Mesothelial cell of epicardium (in vitro differentiated cells): ENCODE measurements around the gene TMEM218. TPM values are rescaled to one million over a fixed set of nuclear protein-coding genes. Genes with fewer than 3 reads are reported as not detected.
A peak's percentile ranks its signal among the peaks of the same experiment; 100 is the strongest.

Experiments used
- DNase-seq, 2 experiments: peaks; one replicate each; pipeline ENCODE4 v3.0.0; 2021; ENCODE audit warnings: low spot score in 2 of 2; ENCODE audit not compliant: unreplicated experiment in 2 of 2
- H3K27ac Mint-ChIP-seq: 2 replicates; pipeline ENCODE4 v1.8.0; 2021; ENCODE audit warnings: mixed read lengths
- H3K27me3 Mint-ChIP-seq: 2 replicates; pipeline ENCODE4 v1.8.0; 2021; ENCODE audit warnings: low read depth, mixed read lengths
- H3K36me3 Mint-ChIP-seq: 2 replicates; pipeline ENCODE4 v1.8.0; 2021; ENCODE audit warnings: mixed read lengths
- H3K4me1 Mint-ChIP-seq: 2 replicates; pipeline ENCODE4 v1.8.0; 2021; ENCODE audit warnings: mixed read lengths
- H3K4me3 Mint-ChIP-seq: 2 replicates; pipeline ENCODE4 v1.8.0; 2021; ENCODE audit warnings: mild to moderate bottlenecking, moderate library complexity, mixed read lengths
- H3K9me3 Mint-ChIP-seq: 2 replicates; pipeline ENCODE4 v1.8.0; 2021; ENCODE audit warnings: mixed read lengths
- CTCF ChIP-seq: fragments of 200-600 bp; sonication (generic); IDR thresholded peaks from one replicate; pipeline ENCODE4 v1.5.0; 2021; ENCODE audit warnings: antibody characterized with exemption; ENCODE audit not compliant: unreplicated experiment
- total RNA-seq: library from RNA; stranded (reverse); gene quantifications from 3 replicates; pipeline ENCODE4 v1.2.1, GENCODE V29; 2021

TMEM218 gene
- total RNA-seq, 1 donor from 2014 or later = 23.7 TPM

- H3K4me3 Mint-ChIP-seq = no peak overlapping the region
- DNase-seq = no peak
- no peaks in the 10 kb centered on the region for H3K9me3 Mint-ChIP-seq
- no peak overlapping the region for H3K27ac Mint-ChIP-seq
- no peaks in the 10 kb centered on the region for H3K36me3 Mint-ChIP-seq
- H3K27me3 Mint-ChIP-seq = peaks cover 33% of the 10 kb centered on the region
- H3K4me1 Mint-ChIP-seq = peaks cover 6% of the 10 kb centered on the region
- TF ChIP-seq CTCF = no peak
Observed at GRCh38 chr11:125069796-125070195, 41.6 kb downstream of the TMEM218 start.

- no peak for DNase-seq
- Mint-ChIP-seq H3K9me3 (no peaks in the 10 kb centered on the region), H3K4me1 (peaks cover 4% of the 10 kb centered on the region), H3K27me3 (peaks cover 38% of the 10 kb centered on the region), H3K36me3 (no peaks in the 10 kb centered on the region), H3K27ac (no peak overlapping the region), H3K4me3 (no peak overlapping the region)
- no peak for TF ChIP-seq CTCF
Observed at GRCh38 chr11:125069008-125069407, 42.4 kb downstream of the TMEM218 start.

GRCh38 chr11:125068368-125068767, 43.1 kb downstream of the TMEM218 start:
- Mint-ChIP-seq H3K27me3 (peaks cover 41% of the 10 kb centered on the region), H3K27ac (no peak overlapping the region), H3K4me1 (peaks cover 4% of the 10 kb centered on the region), H3K9me3 (no peaks in the 10 kb centered on the region), H3K36me3 (no peaks in the 10 kb centered on the region), H3K4me3 (no peak overlapping the region)
- DNase-seq = no peak
- TF ChIP-seq CTCF = no peak

GRCh38 chr11:125064070-125064469, 47.4 kb downstream of the TMEM218 start:
- Mint-ChIP-seq H3K36me3 (no peaks in the 10 kb centered on the region), H3K4me1 (no peaks in the 10 kb centered on the region), H3K27me3 (peaks cover 77% of the 10 kb centered on the region), H3K27ac (no peak overlapping the region), H3K4me3 (peak overlapping the region; percentile 55), H3K9me3 (no peaks in the 10 kb centered on the region)
- DNase-seq = no peak
- TF ChIP-seq CTCF = no peak

GRCh38 chr11:125063429-125064043, 47.9 kb downstream of the TMEM218 start:
- Mint-ChIP-seq H3K4me1 (no peaks in the 10 kb centered on the region), H3K36me3 (no peaks in the 10 kb centered on the region), H3K9me3 (no peaks in the 10 kb centered on the region), H3K4me3 (peak overlapping the region; percentile 55), H3K27ac (no peak overlapping the region), H3K27me3 (peaks cover 77% of the 10 kb centered on the region)
- no peak for TF ChIP-seq CTCF
- no peak for DNase-seq
